ENCODE measurements around the gene FRMD4B. TPM values are rescaled to one million over a fixed set of nuclear protein-coding genes. Genes with fewer than 3 reads are reported as not detected.
A peak's percentile ranks its signal among the peaks of the same experiment; 100 is the strongest.

FRMD4B gene
- total RNA-seq, 1 donor from 2014 or later, result 53.5 TPM

DNA sequence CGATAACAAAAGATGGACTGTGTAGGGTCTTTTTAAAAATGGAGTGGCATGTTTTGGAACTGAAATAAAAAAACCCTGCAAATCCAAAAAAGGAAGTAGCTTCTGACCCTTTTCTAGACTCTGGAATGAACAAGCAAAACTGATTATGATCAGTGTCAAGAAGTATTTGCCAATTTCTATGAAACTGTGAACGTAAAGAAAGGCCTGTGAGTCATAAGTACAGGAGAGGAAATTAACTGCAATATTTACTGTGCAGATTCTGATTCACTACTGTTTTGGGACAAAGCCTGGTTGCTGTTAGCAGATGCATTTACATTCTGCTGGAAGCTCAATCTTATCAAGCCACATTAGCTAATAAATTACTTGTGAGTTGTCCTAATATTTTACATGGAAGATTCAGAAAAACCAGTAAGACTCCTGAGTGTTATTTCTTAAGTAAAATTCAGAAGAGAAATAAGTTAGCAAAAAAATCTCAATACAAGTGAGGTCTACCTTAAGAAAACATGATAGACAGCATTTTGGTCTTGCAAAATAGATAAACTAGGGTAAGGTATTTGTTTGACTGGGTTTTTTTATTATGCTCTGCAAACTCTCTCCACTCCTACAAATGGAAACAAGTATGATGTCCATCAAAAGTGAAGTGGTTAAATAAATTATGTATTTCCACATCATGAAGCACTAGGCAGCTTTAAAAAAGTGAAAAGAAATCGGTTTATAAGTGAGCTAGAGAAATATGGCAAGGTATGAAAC, 173.3 kb downstream of the FRMD4B start:
- H3K27ac ChIP-seq, result no peak overlapping the region
- no peaks in the 10 kb centered on the region for H3K9me3 ChIP-seq
- DNase-seq (ENCODE audit: extremely low spot score in 2 of 2), result no peak
- TF ChIP-seq POLR2A (IDR thresholded peaks at IDR 0.05) (no peak), POLR2AphosphoS5 (IDR thresholded peaks at IDR 0.05; ENCODE audit: insufficient read depth in 1 of 2, low read depth in 1 of 2) (peak in 1 of 2 donors; percentile 63)
- H3K4me3 ChIP-seq, result no peak overlapping the region
- intact Hi-C loops (cut with DNase I), result no loop called here
- H3K36me3 ChIP-seq, result no peaks in the 10 kb centered on the region
- H3K27me3 ChIP-seq, result no peaks in the 10 kb centered on the region
- peaks cover 9% of the 10 kb centered on the region for H3K4me1 ChIP-seq

GRCh38 chr3:69210068-69210730, 175.7 kb downstream of the FRMD4B start:
- Histone ChIP-seq H3K4me1 (peaks cover 9% of the 10 kb centered on the region), H3K36me3 (no peaks in the 10 kb centered on the region), H3K27me3 (no peaks in the 10 kb centered on the region), H3K4me3 (no peak overlapping the region), H3K27ac (no peak overlapping the region), H3K9me3 (no peaks in the 10 kb centered on the region)
- no peak for TF ChIP-seq POLR2A (IDR thresholded peaks at IDR 0.05)
- TF ChIP-seq POLR2AphosphoS5 (IDR thresholded peaks at IDR 0.05; ENCODE audit: insufficient read depth in 1 of 2, low read depth in 1 of 2), result no peak
- no peak for TF ChIP-seq CTCF (IDR thresholded peaks at IDR 0.05)
- intact Hi-C loops (cut with DNase I), result no loop called here
- no peak for DNase-seq (ENCODE audit: extremely low spot score in 2 of 2)

- Histone ChIP-seq H3K9me3 (no peaks in the 10 kb centered on the region), H3K4me1 (peaks cover 9% of the 10 kb centered on the region), H3K36me3 (no peaks in the 10 kb centered on the region), H3K27ac (no peak overlapping the region), H3K4me3 (no peak overlapping the region), H3K27me3 (no peaks in the 10 kb centered on the region)
- intact Hi-C loops (cut with DNase I), result no loop called here
- TF ChIP-seq POLR2A (IDR thresholded peaks at IDR 0.05), result no peak
- no peak for TF ChIP-seq CTCF (IDR thresholded peaks at IDR 0.05)
- no peak for TF ChIP-seq POLR2AphosphoS5 (IDR thresholded peaks at IDR 0.05; ENCODE audit: insufficient read depth in 1 of 2, low read depth in 1 of 2)
- no peak for DNase-seq (ENCODE audit: extremely low spot score in 2 of 2)
These were observed 176.5 kb downstream of the FRMD4B start for GRCh38 chr3:69209413-69209812.

GRCh38 chr3:69207031-69207430, 178.9 kb downstream of the FRMD4B start:
- intact Hi-C loops (cut with DNase I), result no loop called here
- TF ChIP-seq POLR2A (IDR thresholded peaks at IDR 0.05) (no peak), POLR2AphosphoS5 (IDR thresholded peaks at IDR 0.05; ENCODE audit: insufficient read depth in 1 of 2, low read depth in 1 of 2) (no peak), CTCF (IDR thresholded peaks at IDR 0.05) (no peak)
- Histone ChIP-seq H3K27ac (no peak overlapping the region), H3K27me3 (no peaks in the 10 kb centered on the region), H3K4me3 (no peak overlapping the region), H3K9me3 (no peaks in the 10 kb centered on the region), H3K4me1 (no peaks in the 10 kb centered on the region), H3K36me3 (no peaks in the 10 kb centered on the region)
- DNase-seq (ENCODE audit: extremely low spot score in 2 of 2), result no peak

- no peak for DNase-seq (ENCODE audit: extremely low spot score in 2 of 2)
- no peak overlapping the region for H3K4me3 ChIP-seq
- no peaks in the 10 kb centered on the region for H3K36me3 ChIP-seq
- peaks cover 5% of the 10 kb centered on the region for H3K4me1 ChIP-seq
- H3K27ac ChIP-seq, result no peak overlapping the region
- intact Hi-C loops (cut with DNase I), result no loop called here
- H3K9me3 ChIP-seq, result no peaks in the 10 kb centered on the region
- H3K27me3 ChIP-seq, result no peaks in the 10 kb centered on the region
- TF ChIP-seq POLR2AphosphoS5 (IDR thresholded peaks at IDR 0.05; ENCODE audit: insufficient read depth in 1 of 2, low read depth in 1 of 2), result no peak
- TF ChIP-seq POLR2A (IDR thresholded peaks at IDR 0.05), result no peak
- no peak for TF ChIP-seq CTCF (IDR thresholded peaks at IDR 0.05)
These were observed 180.5 kb downstream of the FRMD4B start for GRCh38 chr3:69205385-69205784.

Measured in vagina (tissue), 2 donors.